CMK (cell line): ENCODE data around the gene THEM5.
"Not testable (repeated sequence)": the region's sequence is repeated elsewhere in the genome, so short reads cannot be mapped to it uniquely, and the experiment has no call there.

ENCODE experiments used
- DNase-seq: peaks from one replicate; pipeline ENCODE4 v3.0.0-alpha.2; 2010; ENCODE audit warnings: low read depth

THEM5 gene

GRCh38 chr1:151867765-151868411 lies 14.4 kb upstream of the THEM5 start:
- DNase-seq, result no peak

GRCh38 chr1:151867321-151867720 lies 13.8 kb upstream of the THEM5 start:
- no peak for DNase-seq

- no peak for DNase-seq
These were observed 10.9 kb upstream of the THEM5 start for GRCh38 chr1:151864411-151864810.

GRCh38 chr1:151862604-151863003 lies 9.1 kb upstream of the THEM5 start:
- DNase-seq, result no peak

- DNase-seq, result no peak
These were observed 7.1 kb upstream of the THEM5 start for GRCh38 chr1:151860504-151861187.

GRCh38 chr1:151859891-151860293 lies 6.4 kb upstream of the THEM5 start:
- no peak for DNase-seq

- DNase-seq, result no peak
These were observed 5.6 kb upstream of the THEM5 start for GRCh38 chr1:151858886-151859665.

- DNase-seq, result no peak
These were observed 4.7 kb upstream of the THEM5 start for GRCh38 chr1:151858030-151858746.

GRCh38 chr1:151855933-151856332 lies 2.4 kb upstream of the THEM5 start:
- no peak for DNase-seq

- not testable (repeated sequence) for DNase-seq
These were observed 2.0 kb upstream of the THEM5 start for GRCh38 chr1:151855516-151855915.

GRCh38 chr1:151854658-151855057 lies 1.1 kb upstream of the THEM5 start:
- DNase-seq, result no peak

GRCh38 chr1:151852733-151853132 lies 779 bp downstream of the THEM5 start:
- no peak for DNase-seq

- no peak for DNase-seq
These were observed 1.6 kb downstream of the THEM5 start for GRCh38 chr1:151851886-151852285.

- DNase-seq, result no peak
These were observed 3.6 kb downstream of the THEM5 start for GRCh38 chr1:151849871-151850270.

- DNase-seq, result no peak
These were observed 4.4 kb downstream of the THEM5 start for GRCh38 chr1:151849126-151849525.

- no peak for DNase-seq
These were observed 5.5 kb downstream of the THEM5 start for GRCh38 chr1:151847867-151848596.

GRCh38 chr1:151846686-151847237 lies 6.8 kb downstream of the THEM5 start:
- no peak for DNase-seq

- no peak for DNase-seq
These were observed 7.4 kb downstream of the THEM5 start for GRCh38 chr1:151846062-151846568.

GRCh38 chr1:151843398-151843797 lies 10.1 kb downstream of the THEM5 start:
- no peak for DNase-seq

GRCh38 chr1:151841141-151841540 lies 12.4 kb downstream of the THEM5 start:
- DNase-seq, result no peak

- DNase-seq, result no peak
These were observed 13.1 kb downstream of the THEM5 start for GRCh38 chr1:151840421-151840820.
